ENCODE data around the gene EIF5A.

DNA sequence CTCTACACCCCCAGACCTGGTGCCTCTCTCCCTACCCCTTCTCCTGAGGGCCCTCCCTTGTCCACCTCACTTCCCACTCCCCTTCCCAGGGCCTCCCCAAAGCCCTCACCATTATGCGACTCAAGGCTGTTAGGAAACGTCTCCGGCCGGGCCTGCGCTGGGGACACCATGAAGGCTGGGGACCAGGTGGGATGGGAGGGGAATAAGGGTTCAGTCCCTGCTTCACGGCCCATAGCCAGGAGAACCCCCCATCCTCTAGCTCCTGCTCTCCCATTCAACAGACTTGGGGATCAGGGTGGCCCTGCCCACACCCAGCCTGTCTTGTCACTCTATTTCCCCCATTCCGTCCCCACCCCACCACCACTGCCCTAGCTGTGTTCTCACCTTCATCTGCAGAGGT lies 19.6 kb downstream of the EIF5A start:
- TF ChIP-seq POLR2A (IDR thresholded peaks at IDR 0.05; ENCODE audit: low read depth, low read length): no peak
- no peak for TF ChIP-seq POLR2AphosphoS5 (IDR thresholded peaks at IDR 0.05; ENCODE audit: low read depth, low read length)
- no peak for TF ChIP-seq TAF1 (IDR thresholded peaks at IDR 0.05; ENCODE audit: borderline replicate concordance, low read depth, low read length)
